ENCODE data around the gene FANCC.

GRCh38 chr9:95174038-95174437 is 143.5 kb downstream of the FANCC start:
- TF ChIP-seq EZH2phosphoT487 (IDR thresholded peaks at IDR 0.05; ENCODE audit: low read depth, severe bottlenecking, unreplicated experiment) (no peak), EZH2 (IDR thresholded peaks at IDR 0.05; ENCODE audit: borderline replicate concordance) (no peak), CTCF (IDR thresholded peaks at IDR 0.05; ENCODE audit: poor library complexity) (no peak)
